HG03565 (cell line): ENCODE data around the gene GGA2.

ENCODE experiments used
- ATAC-seq: cut with Tn5 transposase; IDR thresholded peaks from one replicate; pipeline ENCODE4 v1.9.1; 2021; ENCODE audit warnings: mild to moderate bottlenecking, moderate library complexity; ENCODE audit not compliant: unreplicated experiment

GGA2 gene

GRCh38 chr16:23423496-23424049 lies 86.7 kb downstream of the GGA2 start:
- ATAC-seq = no peak

GRCh38 chr16:23420011-23420410 lies 90.3 kb downstream of the GGA2 start:
- no peak for ATAC-seq

GRCh38 chr16:23416816-23417215 lies 93.5 kb downstream of the GGA2 start:
- no peak for ATAC-seq

GRCh38 chr16:23414731-23415130 lies 95.6 kb downstream of the GGA2 start:
- no peak for ATAC-seq
